Keratinocyte (primary cell): ENCODE measurements around the gene MOCS1.

Experiments
- EZH2 ChIP-seq: IDR thresholded peaks from one replicate; pipeline ENCODE4 v1.6.1; 2012; ENCODE audit warnings: inconsistent platforms, mild to moderate bottlenecking, low read length, moderate library complexity
- TF ChIP-seq, protein P1 (sequence below), 3 experiments: IDR thresholded peaks in 1 of 3; conservative IDR thresholded peaks in 1 of 3; optimal IDR thresholded peaks in 1 of 3; 2 replicates in 2 of 3; 3 replicates in 1 of 3; pipeline versions ENCODE3 to v1.5.1; 2011; ENCODE audit warnings: low read length in 3 of 3, mild to moderate bottlenecking in 3 of 3, moderate library complexity in 2 of 3, control low read depth in 1 of 3, inconsistent platforms in 1 of 3; ENCODE audit not compliant: insufficient read depth in 2 of 3; ENCODE audit errors: extremely low read depth in 1 of 3

DNA sequence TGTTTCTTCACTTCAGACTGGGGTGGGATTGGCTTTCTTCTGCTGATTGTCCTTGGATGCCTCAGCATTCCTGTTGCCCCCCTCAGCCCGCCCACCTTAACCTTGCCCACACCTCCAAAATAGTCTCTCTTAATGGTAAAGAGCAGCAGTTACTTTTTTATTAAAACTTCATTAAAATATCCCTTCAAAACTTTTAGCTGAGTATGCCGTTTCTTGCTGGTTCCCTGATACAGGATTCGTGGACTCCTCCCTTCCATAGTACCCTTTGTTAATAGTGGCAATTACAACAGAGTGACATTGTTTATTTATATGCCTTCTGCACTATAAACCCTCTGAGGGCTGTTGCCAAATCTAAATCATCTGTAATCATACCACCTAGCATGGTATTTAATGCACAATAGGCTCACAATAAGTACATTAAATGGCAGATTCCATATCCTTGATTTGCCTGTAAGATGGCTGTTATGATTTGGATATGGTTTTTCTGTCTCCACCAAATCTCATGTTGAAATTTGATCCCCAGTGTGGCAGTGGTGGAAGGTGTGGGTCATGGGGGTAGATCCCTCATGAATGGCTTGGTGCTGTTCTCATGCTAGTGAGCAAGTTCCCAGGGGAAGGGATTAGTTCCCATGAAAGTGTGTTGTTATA lies 3.5 kb upstream of the MOCS1 start:
- TF ChIP-seq, protein P1, sequence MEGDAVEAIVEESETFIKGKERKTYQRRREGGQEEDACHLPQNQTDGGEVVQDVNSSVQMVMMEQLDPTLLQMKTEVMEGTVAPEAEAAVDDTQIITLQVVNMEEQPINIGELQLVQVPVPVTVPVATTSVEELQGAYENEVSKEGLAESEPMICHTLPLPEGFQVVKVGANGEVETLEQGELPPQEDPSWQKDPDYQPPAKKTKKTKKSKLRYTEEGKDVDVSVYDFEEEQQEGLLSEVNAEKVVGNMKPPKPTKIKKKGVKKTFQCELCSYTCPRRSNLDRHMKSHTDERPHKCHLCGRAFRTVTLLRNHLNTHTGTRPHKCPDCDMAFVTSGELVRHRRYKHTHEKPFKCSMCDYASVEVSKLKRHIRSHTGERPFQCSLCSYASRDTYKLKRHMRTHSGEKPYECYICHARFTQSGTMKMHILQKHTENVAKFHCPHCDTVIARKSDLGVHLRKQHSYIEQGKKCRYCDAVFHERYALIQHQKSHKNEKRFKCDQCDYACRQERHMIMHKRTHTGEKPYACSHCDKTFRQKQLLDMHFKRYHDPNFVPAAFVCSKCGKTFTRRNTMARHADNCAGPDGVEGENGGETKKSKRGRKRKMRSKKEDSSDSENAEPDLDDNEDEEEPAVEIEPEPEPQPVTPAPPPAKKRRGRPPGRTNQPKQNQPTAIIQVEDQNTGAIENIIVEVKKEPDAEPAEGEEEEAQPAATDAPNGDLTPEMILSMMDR (optimal IDR thresholded peaks at IDR 0.05 in 1 of 3, IDR thresholded peaks at IDR 0.05 in 1 of 3, conservative IDR thresholded peaks at IDR 0.05 in 1 of 3; ENCODE audit: extremely low read depth in 1 of 3, insufficient read depth in 2 of 3, low read length in 3 of 3), result no peak
- no peak for TF ChIP-seq EZH2
